ENCODE measurements around the gene TMEM62.

DNA sequence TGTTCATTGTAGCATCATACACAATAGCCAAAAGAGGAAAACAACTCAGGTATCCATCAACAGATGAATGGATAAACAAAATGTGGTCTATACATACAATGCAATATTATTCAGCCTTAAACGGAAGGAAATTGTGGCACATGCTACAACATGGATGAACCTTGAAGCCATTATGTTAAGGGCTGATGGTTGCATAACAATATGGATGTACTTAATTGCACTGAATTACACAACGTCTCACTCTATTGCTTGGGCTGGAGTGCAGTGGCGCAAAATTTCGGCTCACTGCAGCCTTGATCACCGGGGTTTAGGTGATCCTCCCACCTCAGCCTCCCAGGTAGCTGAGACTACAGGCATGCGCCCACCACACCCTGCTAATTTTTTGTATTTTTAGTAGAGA, 7.0 kb upstream of the TMEM62 start:
- TF ChIP-seq, protein P1, sequence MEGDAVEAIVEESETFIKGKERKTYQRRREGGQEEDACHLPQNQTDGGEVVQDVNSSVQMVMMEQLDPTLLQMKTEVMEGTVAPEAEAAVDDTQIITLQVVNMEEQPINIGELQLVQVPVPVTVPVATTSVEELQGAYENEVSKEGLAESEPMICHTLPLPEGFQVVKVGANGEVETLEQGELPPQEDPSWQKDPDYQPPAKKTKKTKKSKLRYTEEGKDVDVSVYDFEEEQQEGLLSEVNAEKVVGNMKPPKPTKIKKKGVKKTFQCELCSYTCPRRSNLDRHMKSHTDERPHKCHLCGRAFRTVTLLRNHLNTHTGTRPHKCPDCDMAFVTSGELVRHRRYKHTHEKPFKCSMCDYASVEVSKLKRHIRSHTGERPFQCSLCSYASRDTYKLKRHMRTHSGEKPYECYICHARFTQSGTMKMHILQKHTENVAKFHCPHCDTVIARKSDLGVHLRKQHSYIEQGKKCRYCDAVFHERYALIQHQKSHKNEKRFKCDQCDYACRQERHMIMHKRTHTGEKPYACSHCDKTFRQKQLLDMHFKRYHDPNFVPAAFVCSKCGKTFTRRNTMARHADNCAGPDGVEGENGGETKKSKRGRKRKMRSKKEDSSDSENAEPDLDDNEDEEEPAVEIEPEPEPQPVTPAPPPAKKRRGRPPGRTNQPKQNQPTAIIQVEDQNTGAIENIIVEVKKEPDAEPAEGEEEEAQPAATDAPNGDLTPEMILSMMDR (IDR thresholded peaks at IDR 0.05) = no peak
- no peak for TF ChIP-seq EZH2 (IDR thresholded peaks at IDR 0.05; ENCODE audit: borderline replicate concordance, insufficient read depth, low read depth, low read length, poor library complexity, severe bottlenecking)

Data from B cell (primary cell).